Colonic mucosa (tissue), 4 donors: Measurements from ENCODE around the gene PDGFD. TPM values are rescaled to one million over a fixed set of nuclear protein-coding genes. Genes with fewer than 3 reads are reported as not detected.

Experiments
- DNase-seq: peaks from one replicate; pipeline ENCODE4 v3.0.0-alpha.2; 2020
- H3K27ac ChIP-seq: fragments of 200-600 bp; one replicate; pipeline ENCODE4 v1.8.0; 2021
- H3K27me3 ChIP-seq: fragments of 200-600 bp; one replicate; pipeline ENCODE4 v1.8.0; 2021
- H3K36me3 ChIP-seq: fragments of 200-600 bp; one replicate; pipeline ENCODE4 v1.8.0; 2021
- H3K4me1 ChIP-seq: fragments of 200-600 bp; one replicate; pipeline ENCODE4 v1.8.0; 2021; ENCODE audit warnings: mild to moderate bottlenecking
- H3K4me3 ChIP-seq: fragments of 200-600 bp; one replicate; pipeline ENCODE4 v1.8.0; 2021
- H3K9ac ChIP-seq, 2 donors: one replicate each; pipeline ENCODE4 v1.7.0; 2013; ENCODE audit warnings: control low read depth in 2 of 2, low read depth in 2 of 2, low read length in 2 of 2
- H3K9me3 ChIP-seq: fragments of 200-600 bp; one replicate; pipeline ENCODE4 v1.8.0; 2021
- CTCF ChIP-seq: fragments of 200-600 bp; IDR thresholded peaks from one replicate; pipeline ENCODE4 v1.8.0; 2022; ENCODE audit warnings: antibody characterized with exemption, mild to moderate bottlenecking
- intact Hi-C: fragments of 100-400 bp; cut with DNase I; formaldehyde crosslinking; loops from one replicate; pipeline ENCODE4 v1.14.1; 2022
- total RNA-seq, 2 donors: library from RNA; stranded (reverse); fragmentation: NEBNext Ultra II Directional in 1 of 2; extraction: Animal tissue kit (Norgen Biotek cat#: 25700) in 1 of 2; gene quantifications; one replicate each; pipeline ENCODE4 v1.2.1, GENCODE V29; 2021
- donor health status: healthy.
- donor health status: DM: no; HTN: no; CAD: no.
- donor health status: DM: no; HTN: no; CAD: no.

PDGFD gene
- 1 to 10 TPM; 2.1 to 5.4 TPM for total RNA-seq

GRCh38 chr11:104164028-104164520 is at the start of gene PDGFD:
TSS of gene PDGFD (minus strand) at chr11:104164147.
- H3K4me3 ChIP-seq = peak within 1 kb of the TSS; percentile 43
- peak within 1 kb of the TSS; percentile 3 for H3K27ac ChIP-seq
- H3K4me1 ChIP-seq = no peaks in the 10 kb centered on the region
- peak; percentile 34 for DNase-seq
- intact Hi-C loops = no loop called here
- no peaks in the 10 kb centered on the region for H3K36me3 ChIP-seq
- H3K9me3 ChIP-seq = no peaks in the 10 kb centered on the region
- H3K27me3 ChIP-seq = no peaks in the 10 kb centered on the region
- TF ChIP-seq CTCF = no peak
- H3K9ac ChIP-seq = no peak within 1 kb of the TSS

GRCh38 chr11:104206936-104207335 is 43.0 kb upstream of the PDGFD start:
- TF ChIP-seq CTCF = no peak
- H3K4me1 ChIP-seq = no peaks in the 10 kb centered on the region
- no peak for DNase-seq
- no peaks in the 10 kb centered on the region for H3K27me3 ChIP-seq
- no peak overlapping the region for H3K9ac ChIP-seq
- intact Hi-C loops = no loop called here
- H3K9me3 ChIP-seq = no peaks in the 10 kb centered on the region
- no peak overlapping the region for H3K4me3 ChIP-seq
- no peaks in the 10 kb centered on the region for H3K36me3 ChIP-seq
- no peak overlapping the region for H3K27ac ChIP-seq

- Histone ChIP-seq H3K36me3 (no peaks in the 10 kb centered on the region), H3K9ac (no peak overlapping the region), H3K9me3 (no peaks in the 10 kb centered on the region), H3K27ac (no peak overlapping the region), H3K4me1 (no peaks in the 10 kb centered on the region), H3K4me3 (no peak overlapping the region), H3K27me3 (no peaks in the 10 kb centered on the region)
- TF ChIP-seq CTCF = no peak
- intact Hi-C loops = no loop called here
- no peak for DNase-seq
These were observed 41.9 kb upstream of the PDGFD start for GRCh38 chr11:104205838-104206237.

GRCh38 chr11:104200688-104201087 is 36.7 kb upstream of the PDGFD start:
- H3K27ac ChIP-seq = no peak overlapping the region
- no peaks in the 10 kb centered on the region for H3K4me1 ChIP-seq
- H3K27me3 ChIP-seq = no peaks in the 10 kb centered on the region
- H3K4me3 ChIP-seq = no peak overlapping the region
- no peak for DNase-seq
- intact Hi-C loops = no loop called here
- no peak overlapping the region for H3K9ac ChIP-seq
- H3K36me3 ChIP-seq = no peaks in the 10 kb centered on the region
- no peak for TF ChIP-seq CTCF
- H3K9me3 ChIP-seq = no peaks in the 10 kb centered on the region

- DNase-seq = no peak
- intact Hi-C loops = no loop called here
- H3K27me3 ChIP-seq = no peaks in the 10 kb centered on the region
- no peak for TF ChIP-seq CTCF
- no peak overlapping the region for H3K27ac ChIP-seq
- H3K4me1 ChIP-seq = no peaks in the 10 kb centered on the region
- no peaks in the 10 kb centered on the region for H3K9me3 ChIP-seq
- H3K4me3 ChIP-seq = no peak overlapping the region
- no peak overlapping the region for H3K9ac ChIP-seq
- H3K36me3 ChIP-seq = no peaks in the 10 kb centered on the region
These were observed 35.1 kb upstream of the PDGFD start for GRCh38 chr11:104199053-104199452.
